H9 (cell line): Measurements from ENCODE around the gene PTPA. TPM values are rescaled to one million over a fixed set of nuclear protein-coding genes. Genes with fewer than 3 reads are reported as not detected.
A peak's percentile ranks its signal among the peaks of the same experiment; 100 is the strongest.

Source experiments
- DNase-seq: peaks from one replicate; pipeline ENCODE4 v3.0.0-alpha.2; 2017
- H2AFZ ChIP-seq: one replicate; pipeline ENCODE4 v1.6.1; 2013; ENCODE audit warnings: mild to moderate bottlenecking, low read length, control low read depth, moderate library complexity
- H2AK5ac ChIP-seq: 2 replicates; pipeline ENCODE4 v1.6.1; 2013; ENCODE audit warnings: low read length, control low read depth, mixed read lengths; ENCODE audit not compliant: insufficient read length
- H2BK120ac ChIP-seq: one replicate; pipeline ENCODE4 v1.6.1; 2013; ENCODE audit warnings: low read depth, mild to moderate bottlenecking, low read length, control low read depth, inconsistent platforms; ENCODE audit not compliant: poor library complexity, severe bottlenecking
- H2BK12ac ChIP-seq: 2 replicates; pipeline ENCODE4 v1.6.1; 2013; ENCODE audit warnings: low read length, control low read depth, mixed read lengths, low read depth; ENCODE audit not compliant: insufficient read length
- H2BK15ac ChIP-seq: 2 replicates; pipeline ENCODE4 v1.6.1; 2013; ENCODE audit warnings: low read depth, low read length, control low read depth
- H2BK20ac ChIP-seq: one replicate; pipeline ENCODE4 v1.6.1; 2013; ENCODE audit warnings: low read depth, mild to moderate bottlenecking, low read length, control low read depth, inconsistent platforms; ENCODE audit not compliant: poor library complexity, severe bottlenecking
- H2BK5ac ChIP-seq: 2 replicates; pipeline ENCODE4 v1.6.1; 2013; ENCODE audit warnings: low read length, control low read depth, mixed read lengths; ENCODE audit not compliant: insufficient read length
- H3K14ac ChIP-seq: 2 replicates; pipeline ENCODE4 v1.6.1; 2013; ENCODE audit warnings: low read length, control low read depth; ENCODE audit not compliant: insufficient read depth
- H3K18ac ChIP-seq: 2 replicates; pipeline ENCODE4 v1.6.1; 2013; ENCODE audit warnings: low read depth, mild to moderate bottlenecking, mixed read lengths, low read length, control low read depth; ENCODE audit not compliant: insufficient read length
- H3K23ac ChIP-seq: 2 replicates; pipeline ENCODE4 v1.6.1; 2013; ENCODE audit warnings: low read length, control low read depth, mixed read lengths, low read depth; ENCODE audit not compliant: insufficient read length
- H3K23me2 ChIP-seq: 2 replicates; pipeline ENCODE4 v1.6.1; 2013; ENCODE audit warnings: low read depth, mild to moderate bottlenecking, mixed read lengths, low read length, control low read depth; ENCODE audit not compliant: insufficient read length, poor library complexity, severe bottlenecking
- H3K27ac ChIP-seq: 2 replicates; pipeline ENCODE4 v1.5.1; 2013; ENCODE audit warnings: low read length, control low read depth, mixed read lengths, low read depth; ENCODE audit not compliant: insufficient read length
- H3K27me3 ChIP-seq: 2 replicates; pipeline ENCODE4 v1.6.1; 2013; ENCODE audit warnings: low read length, control low read depth, inconsistent platforms; ENCODE audit not compliant: insufficient read depth
- H3K4ac ChIP-seq: 2 replicates; pipeline ENCODE4 v1.6.1; 2013; ENCODE audit warnings: low read depth, mild to moderate bottlenecking, control low read depth, inconsistent platforms, low read length, moderate library complexity
- H3K4me1 ChIP-seq: 2 replicates; pipeline ENCODE4 v1.6.1; 2013; ENCODE audit warnings: low read length, control low read depth, inconsistent platforms; ENCODE audit not compliant: insufficient read depth
- H3K4me2 ChIP-seq: 2 replicates; pipeline ENCODE4 v1.6.1; 2013; ENCODE audit warnings: low read length, control low read depth, mixed read lengths; ENCODE audit not compliant: insufficient read length, insufficient read depth
- H3K56ac ChIP-seq: 2 replicates; pipeline ENCODE4 v1.6.1; 2013; ENCODE audit warnings: low read depth, mild to moderate bottlenecking, mixed read lengths, low read length, control low read depth; ENCODE audit not compliant: insufficient read length
- H3K79me1 ChIP-seq: 2 replicates; pipeline ENCODE4 v1.6.1; 2013; ENCODE audit warnings: low read depth, mild to moderate bottlenecking, moderate library complexity, low read length, control low read depth, inconsistent platforms; ENCODE audit not compliant: insufficient read depth, poor library complexity, severe bottlenecking
- H3K79me2 ChIP-seq: 2 replicates; pipeline ENCODE4 v1.6.1; 2013; ENCODE audit warnings: low read length, control low read depth, inconsistent platforms; ENCODE audit not compliant: insufficient read depth
- H3K9ac ChIP-seq: 2 replicates; pipeline ENCODE4 v1.6.1; 2013; ENCODE audit warnings: low read length, control low read depth, mixed read lengths; ENCODE audit not compliant: insufficient read length; ENCODE audit errors: extremely low read depth
- H3K9me3 ChIP-seq: one replicate; pipeline ENCODE4 v1.6.1; 2013; ENCODE audit warnings: low read depth, low read length, inconsistent platforms; ENCODE audit not compliant: control insufficient read depth
- H3T11ph ChIP-seq: one replicate; pipeline ENCODE4 v1.6.1; 2013; ENCODE audit warnings: mild to moderate bottlenecking, low read length, control low read depth, inconsistent platforms
- H4K20me1 ChIP-seq: one replicate; pipeline ENCODE4 v1.6.1; 2013; ENCODE audit not compliant: control insufficient read depth, insufficient read length, insufficient read depth
- H4K5ac ChIP-seq: 2 replicates; pipeline ENCODE4 v1.6.1; 2013; ENCODE audit warnings: low read depth, mild to moderate bottlenecking, mixed read lengths, low read length, control low read depth; ENCODE audit not compliant: insufficient read length
- H4K8ac ChIP-seq: replicated peaks from 2 replicates; pipeline ENCODE4 v1.6.1; 2013; ENCODE audit warnings: low read length, control low read depth, mixed read lengths, low read depth; ENCODE audit not compliant: insufficient read length
- H4K91ac ChIP-seq: 2 replicates; pipeline ENCODE4 v1.6.1; 2013; ENCODE audit warnings: low read depth, mild to moderate bottlenecking, moderate library complexity, mixed read lengths, low read length, control low read depth; ENCODE audit not compliant: insufficient read length
- H3K27ac Mint-ChIP-seq, 3 experiments: 2 replicates in 2 of 3; 3 replicates in 1 of 3; pipeline ENCODE4 v1.8.0; 2020 to 2021; ENCODE audit warnings: mixed read lengths in 3 of 3, mild to moderate bottlenecking in 1 of 3, moderate library complexity in 1 of 3
- H3K27me3 Mint-ChIP-seq: 2 replicates; pipeline ENCODE4 v1.8.0; 2021; ENCODE audit warnings: low read depth, mild to moderate bottlenecking, moderate library complexity, mixed read lengths
- H3K36me3 Mint-ChIP-seq, 3 experiments: 2 replicates in 2 of 3; 3 replicates in 1 of 3; pipeline ENCODE4 v1.8.0; 2020 to 2021; ENCODE audit warnings: low read depth in 3 of 3, mixed read lengths in 3 of 3; ENCODE audit not compliant: insufficient read depth in 1 of 3
- H3K4me1 Mint-ChIP-seq, 2 experiments: 2 replicates each; pipeline ENCODE4 v1.8.0; 2020; ENCODE audit warnings: mixed read lengths in 2 of 2
- H3K4me3 Mint-ChIP-seq, 2 experiments: 2 replicates in 1 of 2; 3 replicates in 1 of 2; pipeline ENCODE4 v1.8.0; 2020 to 2021; ENCODE audit warnings: mild to moderate bottlenecking in 2 of 2, mixed read lengths in 2 of 2, moderate library complexity in 1 of 2
- H3K9me3 Mint-ChIP-seq, 2 experiments: 2 replicates in 1 of 2; 3 replicates in 1 of 2; pipeline ENCODE4 v1.8.0; 2020; ENCODE audit warnings: mild to moderate bottlenecking in 2 of 2, mixed read lengths in 2 of 2, moderate library complexity in 1 of 2
- CTCF ChIP-seq: fragments of 200-600 bp; sonication (generic); conservative IDR thresholded peaks from 3 replicates; pipeline ENCODE4 v1.8.0; 2021; ENCODE audit warnings: antibody characterized with exemption, mild to moderate bottlenecking
- WGBS: extraction: QIAGEN DNeasy Blood & Tissue Kit; methylation state at CpG from one replicate; pipeline ENCODE4 v1.1.7; 2013; ENCODE audit warnings: missing lambda C conversion rate, low lambda C conversion rate, mixed read lengths; ENCODE audit not compliant: insufficient read length; ENCODE audit errors: extremely low coverage; 5-methylcytosine and 5-hydroxymethylcytosine counted together
- total RNA-seq: library from RNA; stranded (reverse); gene quantifications from 2 replicates; pipeline ENCODE4 v1.2.1, GENCODE V29; 2021

PTPA gene
- total RNA-seq, 1 experiment from 2014 or later: 145 TPM

GRCh38 chr9:129175825-129176633 lies 64.8 kb downstream of the PTPA start:
- DNase-seq: peak; percentile 90
- TF ChIP-seq CTCF: no peak
- no peak overlapping the region for H3K27ac ChIP-seq
- H3K27me3 ChIP-seq: peaks cover 42% of the 10 kb centered on the region
- H3K4ac ChIP-seq: no peak overlapping the region
- no peak overlapping the region for H3K23ac ChIP-seq
- no peaks in the 10 kb centered on the region for H4K20me1 ChIP-seq
- peak overlapping the region; percentile 93 for H3K4me2 ChIP-seq
- Mint-ChIP-seq H3K4me1 (peaks cover 16 to 26% of the 10 kb centered on the region in 2 experiments), H3K4me3 (peak overlapping the region; percentile 59 to 86), H3K27me3 (peaks cover 84% of the 10 kb centered on the region), H3K9me3 (0 out of 5 replicates have a peak, but pooled peaks cover 0 to 3% of the 10 kb centered on the region in 2 experiments), H3K36me3 (no peaks in the 10 kb centered on the region; a peak in 1 of 7 replicates), H3K27ac (no peak overlapping the region)
- no peak overlapping the region for H3T11ph ChIP-seq
- no peaks in the 10 kb centered on the region; the same call in 1 of the 2 replicates for H3K4me1 ChIP-seq
- no peak overlapping the region for H2BK20ac ChIP-seq
- no peaks in the 10 kb centered on the region for H3K79me2 ChIP-seq
- no peak overlapping the region for H2AFZ ChIP-seq
- H2BK120ac ChIP-seq: no peak overlapping the region
- H2BK15ac ChIP-seq: no peak overlapping the region
- H3K56ac ChIP-seq: no peak overlapping the region
- H3K9me3 ChIP-seq: no peaks in the 10 kb centered on the region
- no CpG with 5 or more reads among the region's 47 CpGs for WGBS
- no peaks in the 10 kb centered on the region for H3K79me1 ChIP-seq
- no peak overlapping the region for H2AK5ac ChIP-seq
- peaks cover 29% of the 10 kb centered on the region for H3K23me2 ChIP-seq
- H4K8ac ChIP-seq: no peak overlapping the region
- no peak overlapping the region for H3K9ac ChIP-seq
- H4K5ac ChIP-seq: no peak overlapping the region
- H2BK12ac ChIP-seq: no peak overlapping the region
- no peak overlapping the region for H3K18ac ChIP-seq
- no peak overlapping the region for H2BK5ac ChIP-seq
- H4K91ac ChIP-seq: no peak overlapping the region
- no peak overlapping the region for H3K14ac ChIP-seq
